ENCODE results near the gene RPL18A. TPM values are rescaled to one million over a fixed set of nuclear protein-coding genes. Genes with fewer than 3 reads are reported as not detected.

The RPL18A gene
- total RNA-seq, 1 donor from 2014 or later = 1,378 TPM

- TF ChIP-seq, protein P1, sequence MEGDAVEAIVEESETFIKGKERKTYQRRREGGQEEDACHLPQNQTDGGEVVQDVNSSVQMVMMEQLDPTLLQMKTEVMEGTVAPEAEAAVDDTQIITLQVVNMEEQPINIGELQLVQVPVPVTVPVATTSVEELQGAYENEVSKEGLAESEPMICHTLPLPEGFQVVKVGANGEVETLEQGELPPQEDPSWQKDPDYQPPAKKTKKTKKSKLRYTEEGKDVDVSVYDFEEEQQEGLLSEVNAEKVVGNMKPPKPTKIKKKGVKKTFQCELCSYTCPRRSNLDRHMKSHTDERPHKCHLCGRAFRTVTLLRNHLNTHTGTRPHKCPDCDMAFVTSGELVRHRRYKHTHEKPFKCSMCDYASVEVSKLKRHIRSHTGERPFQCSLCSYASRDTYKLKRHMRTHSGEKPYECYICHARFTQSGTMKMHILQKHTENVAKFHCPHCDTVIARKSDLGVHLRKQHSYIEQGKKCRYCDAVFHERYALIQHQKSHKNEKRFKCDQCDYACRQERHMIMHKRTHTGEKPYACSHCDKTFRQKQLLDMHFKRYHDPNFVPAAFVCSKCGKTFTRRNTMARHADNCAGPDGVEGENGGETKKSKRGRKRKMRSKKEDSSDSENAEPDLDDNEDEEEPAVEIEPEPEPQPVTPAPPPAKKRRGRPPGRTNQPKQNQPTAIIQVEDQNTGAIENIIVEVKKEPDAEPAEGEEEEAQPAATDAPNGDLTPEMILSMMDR (IDR thresholded peaks at IDR 0.05) = no peak
- Histone ChIP-seq H3K4me1 (no peaks in the 10 kb centered on the region), H3K36me3 (peaks cover 51% of the 10 kb centered on the region), H3K9me3 (no peaks in the 10 kb centered on the region), H3K27me3 (ENCODE audit: low read depth) (no peaks in the 10 kb centered on the region), H3K4me3 (no peak overlapping the region), H3K27ac (no peak overlapping the region)
- ATAC-seq = no peak
- intact Hi-C loops (cut with DNase I) = no loop called here
- no peak for DNase-seq
Observed at GRCh38 chr19:17837972-17838371, 21.7 kb upstream of the RPL18A start.

- DNase-seq = no peak
- intact Hi-C loops (cut with DNase I) = no loop called here
Observed at GRCh38 chr19:17840019-17840418, 19.7 kb upstream of the RPL18A start.

GRCh38 chr19:17841371-17841809 lies 18.3 kb upstream of the RPL18A start:
- ATAC-seq = no peak
- Histone ChIP-seq H3K9me3 (no peaks in the 10 kb centered on the region), H3K4me1 (no peaks in the 10 kb centered on the region), H3K4me3 (peak overlapping the region; percentile 26), H3K27me3 (ENCODE audit: low read depth) (no peaks in the 10 kb centered on the region), H3K36me3 (peaks cover 49% of the 10 kb centered on the region), H3K27ac (no peak overlapping the region)
- TF ChIP-seq, protein P1 (IDR thresholded peaks at IDR 0.05) = no peak
- intact Hi-C loops (cut with DNase I) = no loop called here
- no peak for DNase-seq

More at GRCh38 chr19:17840019-17840418, 19.7 kb upstream of the RPL18A start:
- Histone ChIP-seq H3K27me3 (ENCODE audit: low read depth) (no peaks in the 10 kb centered on the region), H3K4me3 (no peak overlapping the region), H3K27ac (no peak overlapping the region), H3K36me3 (peaks cover 54% of the 10 kb centered on the region), H3K9me3 (no peaks in the 10 kb centered on the region), H3K4me1 (no peaks in the 10 kb centered on the region)
- no peak for ATAC-seq
- TF ChIP-seq, protein P1 (IDR thresholded peaks at IDR 0.05) = no peak

DNA sequence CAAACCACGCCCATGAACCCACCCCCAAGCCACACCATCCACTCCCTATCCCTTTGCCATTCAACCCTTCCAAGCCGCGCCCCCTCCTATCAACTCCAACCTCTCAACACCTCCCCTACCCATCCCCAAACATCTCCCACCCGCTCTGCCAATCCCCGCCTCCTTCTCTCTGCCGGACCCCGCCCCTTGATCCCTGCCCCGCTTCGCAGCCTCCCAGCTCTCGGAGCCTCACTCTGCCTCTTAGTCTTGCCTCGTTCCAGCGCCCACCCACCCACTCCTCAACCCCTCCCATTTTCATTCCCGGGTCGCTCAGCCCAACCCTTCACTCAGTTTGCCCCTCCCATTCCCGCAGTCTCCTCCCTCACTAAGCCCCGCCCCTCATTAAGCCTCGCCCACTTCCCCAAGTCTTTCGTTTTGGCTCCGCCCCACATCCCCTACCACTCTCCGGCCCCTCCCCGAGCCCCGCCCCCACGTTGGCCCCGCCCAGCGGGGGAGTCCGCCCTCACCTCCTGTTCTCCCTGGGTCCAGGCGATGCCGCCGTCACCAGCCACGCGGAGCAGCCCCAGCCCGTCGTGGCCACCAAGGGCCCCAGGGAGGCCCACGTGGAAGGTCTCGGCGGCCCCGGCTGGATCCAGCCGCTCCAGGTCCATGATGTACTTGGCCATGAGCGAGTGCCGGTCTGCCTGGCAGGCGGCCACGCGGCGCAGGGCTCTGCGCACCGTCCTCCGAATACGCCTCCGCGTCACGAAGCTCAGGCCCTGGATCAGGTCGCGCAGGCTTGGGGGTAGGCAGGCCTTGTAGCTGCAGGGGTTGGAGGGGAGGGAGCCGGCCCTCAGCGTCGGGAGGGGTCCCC lies 17.7 kb upstream of the RPL18A start:
- H3K27me3 ChIP-seq (ENCODE audit: low read depth) = no peaks in the 10 kb centered on the region
- no peak overlapping the region for H3K27ac ChIP-seq
- peaks cover 47% of the 10 kb centered on the region for H3K36me3 ChIP-seq
- H3K9me3 ChIP-seq = no peaks in the 10 kb centered on the region
- peak; percentile 63 to 81 for ATAC-seq
- peaks cover 6% of the 10 kb centered on the region for H3K4me1 ChIP-seq
- DNase-seq = peak; percentile 54
- intact Hi-C loops (cut with DNase I) = no loop called here
- TF ChIP-seq, protein P1 (IDR thresholded peaks at IDR 0.05) = no peak
- peak overlapping the region; percentile 26 for H3K4me3 ChIP-seq

DNA sequence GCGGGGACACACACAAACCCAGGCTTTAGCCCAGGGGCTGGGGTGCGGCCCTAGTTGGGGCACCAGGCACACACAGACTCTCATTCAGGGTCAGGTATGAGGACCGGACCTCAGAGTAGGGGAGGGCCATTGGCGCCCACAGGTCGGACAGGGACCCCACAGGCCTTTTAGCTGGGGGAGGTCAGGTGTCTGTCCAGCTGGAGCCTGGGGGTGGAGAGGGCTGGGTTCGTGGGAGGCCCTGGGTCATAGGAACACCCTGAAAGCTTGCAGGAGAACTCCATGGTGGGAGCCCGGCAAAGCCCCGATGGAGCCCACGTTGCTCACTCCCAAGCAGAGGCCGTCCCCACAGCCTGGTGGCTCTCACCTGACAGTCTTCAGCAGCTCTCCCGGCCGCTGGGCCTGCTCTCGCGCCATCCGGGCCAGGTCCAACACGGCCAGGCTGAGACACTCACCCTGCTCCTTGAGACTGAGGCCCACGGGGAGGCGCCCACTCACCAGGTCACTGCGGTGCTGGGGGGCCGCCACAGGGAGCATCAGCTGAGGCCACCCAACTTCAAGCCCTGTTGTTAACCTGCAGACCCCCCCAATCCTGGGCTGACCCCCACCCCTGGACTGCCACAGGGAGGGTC lies 16.9 kb upstream of the RPL18A start:
- Histone ChIP-seq H3K9me3 (no peaks in the 10 kb centered on the region), H3K4me1 (peaks cover 13% of the 10 kb centered on the region), H3K27ac (no peak overlapping the region), H3K4me3 (no peak overlapping the region), H3K36me3 (peaks cover 47% of the 10 kb centered on the region), H3K27me3 (ENCODE audit: low read depth) (peaks cover 5% of the 10 kb centered on the region)
- no peak for ATAC-seq
- intact Hi-C loops (cut with DNase I) = no loop called here
- TF ChIP-seq, protein P1 (IDR thresholded peaks at IDR 0.05) = no peak
- DNase-seq = no peak
